ENCODE measurements around the gene TRMT2A.

Gene TRMT2A

GRCh38 chr22:20149257-20150250 lies 32.5 kb upstream of the TRMT2A start:
- DNase-seq = no peak

- DNase-seq = no peak
Measured at GRCh38 chr22:20148414-20148813, 31.4 kb upstream of the TRMT2A start.

GRCh38 chr22:20147237-20147988 lies 30.4 kb upstream of the TRMT2A start:
- DNase-seq = no peak

- no peak for DNase-seq
Measured at GRCh38 chr22:20146777-20147176, 29.8 kb upstream of the TRMT2A start.

GRCh38 chr22:20145832-20146223 lies 28.8 kb upstream of the TRMT2A start:
- no peak for DNase-seq

GRCh38 chr22:20145206-20145831 lies 28.3 kb upstream of the TRMT2A start:
- no peak for DNase-seq

GRCh38 chr22:20143883-20144665 lies 27.0 kb upstream of the TRMT2A start:
- no peak for DNase-seq

- no peak for DNase-seq
Measured at GRCh38 chr22:20142711-20143621, 25.9 kb upstream of the TRMT2A start.

GRCh38 chr22:20141186-20142077 lies 24.4 kb upstream of the TRMT2A start:
- DNase-seq = no peak

GRCh38 chr22:20140521-20140964 lies 23.5 kb upstream of the TRMT2A start:
- no peak for DNase-seq

- DNase-seq = no peak
Measured at GRCh38 chr22:20140107-20140445, 23.1 kb upstream of the TRMT2A start.

GRCh38 chr22:20139391-20140106 lies 22.5 kb upstream of the TRMT2A start:
- DNase-seq = no peak

- no peak for DNase-seq
Measured at GRCh38 chr22:20138868-20139267, 21.8 kb upstream of the TRMT2A start.

- DNase-seq = no peak
Measured at GRCh38 chr22:20138417-20138738, 21.4 kb upstream of the TRMT2A start.

- DNase-seq = no peak
Measured at GRCh38 chr22:20137671-20138416, 20.8 kb upstream of the TRMT2A start.

- DNase-seq = no peak
Measured at GRCh38 chr22:20137113-20137512, 20.1 kb upstream of the TRMT2A start.

- no peak for DNase-seq
Measured at GRCh38 chr22:20136603-20136873, 19.5 kb upstream of the TRMT2A start.

GRCh38 chr22:20135806-20136602 lies 19.0 kb upstream of the TRMT2A start:
- DNase-seq = no peak

All from right kidney (tissue), 1 donor.